OCI-LY7 (cell line): ENCODE results near the gene FGF1. TPM values are rescaled to one million over a fixed set of nuclear protein-coding genes. Genes with fewer than 3 reads are reported as not detected.

Experiments
- BruUV-seq: library from RNA; stranded (reverse); fragments of 400-500 nt; replicated peaks from 2 replicates; lab custom pipeline; 2021; lab: Mats Ljungman, UMichigan
- CTCF ChIA-PET: fragments of 300-600 bp; sonication (Branson Sonifier 250); formaldehyde crosslinking; loops from one replicate; lab custom pipeline; 2022; ENCODE audit warnings: antibody characterized with exemption; ENCODE audit not compliant: unreplicated experiment; lab: Charles Lee
- POLR2A ChIA-PET: fragments of 300-600 bp; sonication (Branson Sonifier 250); formaldehyde crosslinking; loops from one replicate; lab custom pipeline; 2022; ENCODE audit warnings: antibody characterized with exemption; lab: Charles Lee
- DNase-seq: peaks from one replicate; pipeline ENCODE4 v3.0.0-alpha.2; 2015; ENCODE audit warnings: low spot score
- H2AFZ ChIP-seq: fragments of 200-600 bp; sonication (generic), shearing (Covaris generic); 2 replicates; pipeline ENCODE4 v1.6.1; 2014; ENCODE audit warnings: mild to moderate bottlenecking, antibody characterized with exemption, low read length, moderate library complexity
- H3K27ac ChIP-seq: fragments of 200-600 bp; sonication (generic); 2 replicates; pipeline ENCODE4 v1.5.1; 2014; ENCODE audit warnings: mixed run types, low read depth, mild to moderate bottlenecking, moderate library complexity, low read length, inconsistent platforms; ENCODE audit not compliant: poor library complexity, severe bottlenecking
- H3K36me3 ChIP-seq: fragments of 200-600 bp; sonication (generic); 2 replicates; pipeline ENCODE4 v1.6.1; 2014; ENCODE audit warnings: mild to moderate bottlenecking, antibody characterized with exemption, low read length, moderate library complexity, mixed read lengths; ENCODE audit not compliant: insufficient read depth
- H3K4me1 ChIP-seq: fragments of 200-600 bp; sonication (generic); 2 replicates; pipeline ENCODE4 v1.5.1; 2014; ENCODE audit warnings: mild to moderate bottlenecking, low read length; ENCODE audit not compliant: insufficient read depth, poor library complexity, severe bottlenecking
- H3K4me2 ChIP-seq: fragments of 200-600 bp; sonication (generic); 2 replicates; pipeline ENCODE4 v1.6.1; 2014; ENCODE audit warnings: mild to moderate bottlenecking, low read length
- H3K4me3 ChIP-seq: fragments of 200-600 bp; sonication (generic); 2 replicates; pipeline ENCODE4 v1.5.1; 2014; ENCODE audit warnings: mild to moderate bottlenecking, low read depth, low read length; ENCODE audit not compliant: poor library complexity, severe bottlenecking
- H3K79me2 ChIP-seq: fragments of 200-600 bp; sonication (generic); 2 replicates; pipeline ENCODE4 v1.6.1; 2016; ENCODE audit warnings: low read depth, mild to moderate bottlenecking, low read length, moderate library complexity, mixed read lengths; ENCODE audit not compliant: insufficient read depth
- H3K9me2 ChIP-seq: fragments of 200-600 bp; sonication (generic); 2 replicates; pipeline ENCODE4 v1.6.1; 2016; ENCODE audit warnings: mild to moderate bottlenecking, low read length, mixed read lengths; ENCODE audit not compliant: insufficient read depth
- H3K9me3 ChIP-seq: fragments of 200-600 bp; sonication (generic); 2 replicates; pipeline ENCODE4 v1.6.1; 2014; ENCODE audit warnings: mild to moderate bottlenecking, mixed run types, low read length, mixed read lengths
- H4K20me1 ChIP-seq: fragments of 200-600 bp; sonication (generic); 2 replicates; pipeline ENCODE4 v1.6.1; 2014; ENCODE audit warnings: mild to moderate bottlenecking, antibody characterized with exemption, low read length, moderate library complexity, mixed read lengths; ENCODE audit not compliant: insufficient read depth
- EZH2phosphoT487 ChIP-seq: fragments of 200-600 bp; sonication (generic); IDR thresholded peaks from 2 replicates; pipeline ENCODE4 v1.6.1; 2018; ENCODE audit warnings: low read depth, borderline replicate concordance, mild to moderate bottlenecking, mixed run types, antibody characterized with exemption, low read length, moderate library complexity, mixed read lengths
- intact Hi-C: fragments of 100-400 bp; cut with micrococcal nuclease; formaldehyde crosslinking; loops from one replicate; pipeline ENCODE4 v1.10.0; 2022; ENCODE audit not compliant: unreplicated experiment
- total RNA-seq, 2 experiments: library from RNA; depleted of rRNA in 1 of 2; stranded (reverse); fragments of >200 nt in 1 of 2; shearing (Covaris generic) in 1 of 2; gene quantifications; 2 replicates each; pipeline ENCODE4 v1.2.3, GENCODE V29; 2014 to 2022
- TF ChIP-seq, protein P1 (sequence below): fragments of 200-600 bp; sonication (generic); conservative IDR thresholded peaks from 2 replicates; pipeline ENCODE4 v1.5.1; 2014; ENCODE audit warnings: mild to moderate bottlenecking, antibody characterized with exemption, low read length, moderate library complexity, mixed read lengths

FGF1 gene
- total RNA-seq, 2 experiments from 2014 or later, result not detected

DNA sequence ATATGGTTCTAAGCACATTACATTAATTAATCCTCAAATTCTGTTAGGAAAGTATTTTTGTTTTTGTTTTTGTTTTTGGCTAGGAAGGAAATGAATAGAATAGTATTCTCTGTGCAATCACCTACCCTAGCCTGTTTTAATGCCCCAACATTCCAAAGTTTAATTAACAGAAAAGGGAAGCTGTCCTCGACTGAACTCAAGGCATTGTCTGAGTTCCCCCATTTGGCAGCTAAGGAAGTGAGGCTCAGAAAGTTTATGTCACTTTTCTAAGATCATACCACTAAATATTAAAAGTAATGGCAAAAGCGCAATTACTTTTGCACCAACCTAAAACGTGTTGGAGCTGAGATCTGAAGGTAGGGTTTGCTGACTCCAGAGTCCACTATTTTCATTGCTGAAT, 59.8 kb downstream of the FGF1 start:
- intact Hi-C loops, result no loop called here
- H3K4me1 ChIP-seq, result no peaks in the 10 kb centered on the region
- BruUV-seq, result no TSS peak
- H3K79me2 ChIP-seq, result no peaks in the 10 kb centered on the region
- no peak for TF ChIP-seq EZH2phosphoT487
- TF ChIP-seq, protein P1, sequence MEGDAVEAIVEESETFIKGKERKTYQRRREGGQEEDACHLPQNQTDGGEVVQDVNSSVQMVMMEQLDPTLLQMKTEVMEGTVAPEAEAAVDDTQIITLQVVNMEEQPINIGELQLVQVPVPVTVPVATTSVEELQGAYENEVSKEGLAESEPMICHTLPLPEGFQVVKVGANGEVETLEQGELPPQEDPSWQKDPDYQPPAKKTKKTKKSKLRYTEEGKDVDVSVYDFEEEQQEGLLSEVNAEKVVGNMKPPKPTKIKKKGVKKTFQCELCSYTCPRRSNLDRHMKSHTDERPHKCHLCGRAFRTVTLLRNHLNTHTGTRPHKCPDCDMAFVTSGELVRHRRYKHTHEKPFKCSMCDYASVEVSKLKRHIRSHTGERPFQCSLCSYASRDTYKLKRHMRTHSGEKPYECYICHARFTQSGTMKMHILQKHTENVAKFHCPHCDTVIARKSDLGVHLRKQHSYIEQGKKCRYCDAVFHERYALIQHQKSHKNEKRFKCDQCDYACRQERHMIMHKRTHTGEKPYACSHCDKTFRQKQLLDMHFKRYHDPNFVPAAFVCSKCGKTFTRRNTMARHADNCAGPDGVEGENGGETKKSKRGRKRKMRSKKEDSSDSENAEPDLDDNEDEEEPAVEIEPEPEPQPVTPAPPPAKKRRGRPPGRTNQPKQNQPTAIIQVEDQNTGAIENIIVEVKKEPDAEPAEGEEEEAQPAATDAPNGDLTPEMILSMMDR, result no peak
- H3K36me3 ChIP-seq, result no peaks in the 10 kb centered on the region
- H2AFZ ChIP-seq, result no peak overlapping the region
- no peak overlapping the region for H3K4me3 ChIP-seq
- no peaks in the 10 kb centered on the region for H4K20me1 ChIP-seq
- DNase-seq, result no peak
- H3K4me2 ChIP-seq, result no peak overlapping the region
- no peaks in the 10 kb centered on the region for H3K9me3 ChIP-seq
- no peaks in the 10 kb centered on the region for H3K9me2 ChIP-seq
- CTCF ChIA-PET, result no interaction called here
- POLR2A ChIA-PET, result no interaction called here
- no peak overlapping the region for H3K27ac ChIP-seq

DNA sequence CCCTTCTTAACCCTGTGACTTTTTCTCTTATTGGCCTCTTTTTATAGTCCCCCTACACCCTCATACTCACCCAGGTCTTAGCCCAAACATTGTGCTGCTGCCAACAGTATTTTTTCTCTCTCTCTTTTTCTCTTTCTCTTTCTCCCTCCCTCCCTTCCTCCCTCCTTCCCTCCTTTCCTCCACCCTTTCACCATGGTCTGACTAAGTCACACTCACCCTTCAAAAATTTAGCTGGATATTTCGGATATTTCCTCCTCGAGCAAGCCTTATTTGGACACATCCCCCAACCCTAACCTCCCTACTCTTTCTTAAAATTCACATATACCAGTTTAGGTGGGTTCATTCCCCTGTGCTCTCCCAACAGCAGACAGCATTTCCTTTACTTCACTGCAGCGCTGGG, 64.7 kb downstream of the FGF1 start:
- DNase-seq, result no peak
- H3K27ac ChIP-seq, result no peak overlapping the region
- no peaks in the 10 kb centered on the region for H3K79me2 ChIP-seq
- intact Hi-C loops, result no loop called here
- no peaks in the 10 kb centered on the region for H3K9me2 ChIP-seq
- BruUV-seq, result no TSS peak
- TF ChIP-seq EZH2phosphoT487, result no peak
- TF ChIP-seq, protein P1, result no peak
- H3K36me3 ChIP-seq, result no peaks in the 10 kb centered on the region
- POLR2A ChIA-PET, result no interaction called here
- no peaks in the 10 kb centered on the region for H3K4me1 ChIP-seq
- no peak overlapping the region for H2AFZ ChIP-seq
- no peak overlapping the region for H3K4me3 ChIP-seq
- no peak overlapping the region for H3K4me2 ChIP-seq
- H3K9me3 ChIP-seq, result no peaks in the 10 kb centered on the region
- CTCF ChIA-PET, result no interaction called here
- no peaks in the 10 kb centered on the region for H4K20me1 ChIP-seq

DNA sequence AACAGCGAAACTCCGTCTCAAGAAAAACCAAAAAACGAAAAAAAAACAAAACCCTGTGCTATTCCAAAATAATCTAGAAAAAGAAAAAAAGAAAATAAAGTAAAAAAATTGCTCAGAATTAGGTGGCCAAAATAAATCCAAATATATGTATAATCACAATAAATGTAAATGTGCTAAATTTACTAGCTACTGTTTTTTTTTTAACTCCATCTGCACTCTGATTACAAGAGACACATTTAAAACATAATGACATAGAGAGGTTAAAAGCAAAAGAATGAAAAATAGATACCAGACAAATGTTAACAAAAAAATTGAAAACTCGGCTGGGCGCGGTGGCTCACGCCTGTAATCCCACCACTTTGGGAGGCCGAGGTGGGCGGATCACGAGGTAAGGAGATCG, 66.1 kb downstream of the FGF1 start:
- Histone ChIP-seq H2AFZ (no peak overlapping the region), H3K79me2 (no peaks in the 10 kb centered on the region), H3K9me3 (no peaks in the 10 kb centered on the region), H3K27ac (no peak overlapping the region), H3K4me1 (no peaks in the 10 kb centered on the region), H4K20me1 (no peaks in the 10 kb centered on the region), H3K36me3 (no peaks in the 10 kb centered on the region), H3K4me2 (no peak overlapping the region), H3K4me3 (no peak overlapping the region), H3K9me2 (no peaks in the 10 kb centered on the region)
- ChIA-PET CTCF (no interaction called here), POLR2A (interaction anchor here (0.7 kb wide), 1 partner anchor 15 kb away, joined by 4 read pairs; no protein-coding TSS in a partner anchor)
- no peak for DNase-seq
- BruUV-seq, result no TSS peak
- TF ChIP-seq, protein P1, result no peak
- TF ChIP-seq EZH2phosphoT487, result no peak
- intact Hi-C loops, result no loop called here
